Ectodermal cell (in vitro differentiated cells): Measurements from ENCODE around the gene TNPO1.

Source experiments
- H3K27ac ChIP-seq: 2 replicates; pipeline ENCODE4 v1.7.0; 2013; ENCODE audit warnings: mild to moderate bottlenecking, low read depth, low read length; ENCODE audit not compliant: insufficient read depth, poor library complexity, severe bottlenecking
- H3K27me3 ChIP-seq: 2 replicates; pipeline ENCODE4 v1.7.0; 2013; ENCODE audit warnings: mild to moderate bottlenecking, low read length; ENCODE audit not compliant: insufficient read depth, control insufficient read depth, poor library complexity, severe bottlenecking
- H3K36me3 ChIP-seq: one replicate; pipeline ENCODE4 v1.7.0; 2013; ENCODE audit warnings: low read length; ENCODE audit not compliant: control insufficient read depth, insufficient read depth
- H3K4me1 ChIP-seq: one replicate; pipeline ENCODE4 v1.7.0; 2013; ENCODE audit warnings: low read length; ENCODE audit not compliant: control insufficient read depth, insufficient read depth
- H3K4me3 ChIP-seq: 2 replicates; pipeline ENCODE4 v1.7.0; 2013; ENCODE audit warnings: low read depth, low read length, control low read depth; ENCODE audit not compliant: insufficient read depth
- H3K9me3 ChIP-seq: 2 replicates; pipeline ENCODE4 v1.7.0; 2013; ENCODE audit warnings: mild to moderate bottlenecking, low read length, moderate library complexity; ENCODE audit not compliant: control insufficient read depth
- WGBS, 2 experiments: methylation state at CpG; one replicate each; pipeline ENCODE4 v1.1.7; 2013; ENCODE audit warnings: missing lambda C conversion rate in 2 of 2; 5-methylcytosine and 5-hydroxymethylcytosine counted together

Gene TNPO1

GRCh38 chr5:72883850-72884249 is 67.4 kb downstream of the TNPO1 start:
- Histone ChIP-seq H3K9me3 (no peaks in the 10 kb centered on the region), H3K27ac (no peak overlapping the region), H3K4me3 (no peak overlapping the region), H3K36me3 (peaks cover 59% of the 10 kb centered on the region), H3K27me3 (no peaks in the 10 kb centered on the region), H3K4me1 (no peaks in the 10 kb centered on the region)
- 91 to 94% methylated on average over 3 of the region's 3 CpGs for whole genome bisulfite sequencing, 2 experiments

DNA sequence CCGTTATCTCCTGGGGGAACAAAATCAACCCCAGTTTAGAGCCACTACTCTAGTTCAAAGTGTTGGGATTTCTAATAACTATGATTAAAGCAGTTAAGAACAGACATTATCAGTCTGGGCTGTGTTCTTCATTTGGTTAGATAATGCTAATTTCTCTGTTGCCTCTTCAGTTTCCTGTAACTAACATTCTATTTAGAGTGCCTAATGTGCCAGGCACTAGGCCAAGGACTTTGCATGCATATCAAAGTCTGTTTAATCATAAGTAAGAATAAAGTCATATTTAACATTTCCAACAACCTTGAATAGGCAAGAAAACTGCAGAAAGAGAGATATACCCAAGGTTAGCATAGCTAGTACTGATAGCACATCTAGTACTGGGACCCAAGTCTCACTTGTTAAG is 68.4 kb downstream of the TNPO1 start:
- Histone ChIP-seq H3K27ac (no peak overlapping the region), H3K4me1 (no peaks in the 10 kb centered on the region), H3K36me3 (peaks cover 60% of the 10 kb centered on the region), H3K4me3 (no peak overlapping the region), H3K27me3 (no peaks in the 10 kb centered on the region), H3K9me3 (no peaks in the 10 kb centered on the region)
- WGBS, 2 experiments, result 91 to 100% methylated on average over 1 of the region's 1 CpG

DNA sequence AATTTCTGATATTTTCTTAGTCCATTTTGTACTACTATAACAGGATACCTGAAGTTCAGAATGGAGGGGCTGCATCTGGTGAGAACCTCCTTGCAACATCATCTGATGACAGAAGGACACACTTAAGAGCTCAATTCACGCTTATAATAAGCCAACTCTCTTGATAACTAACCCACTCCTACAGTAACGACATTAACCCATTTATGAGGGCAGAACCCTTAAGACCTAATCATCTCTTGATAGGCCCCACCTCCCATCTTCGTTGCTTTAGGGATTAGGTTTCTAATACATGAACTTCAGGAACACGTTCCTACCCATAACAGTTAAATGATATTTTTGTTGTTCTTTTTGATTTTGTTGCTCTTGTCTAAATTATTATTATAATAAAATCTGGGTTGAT is 69.4 kb downstream of the TNPO1 start:
- no peaks in the 10 kb centered on the region for H3K27me3 ChIP-seq
- H3K4me3 ChIP-seq, result no peak overlapping the region
- H3K27ac ChIP-seq, result no peak overlapping the region
- WGBS, 2 experiments, result 90 to 97% methylated on average over 3 of the region's 4 CpGs
- peaks cover 61% of the 10 kb centered on the region for H3K36me3 ChIP-seq
- H3K9me3 ChIP-seq, result no peaks in the 10 kb centered on the region
- H3K4me1 ChIP-seq, result no peaks in the 10 kb centered on the region

GRCh38 chr5:72888595-72888994 is 72.1 kb downstream of the TNPO1 start:
- no peaks in the 10 kb centered on the region for H3K9me3 ChIP-seq
- H3K36me3 ChIP-seq, result peaks cover 72% of the 10 kb centered on the region
- no peak overlapping the region for H3K27ac ChIP-seq
- no peaks in the 10 kb centered on the region for H3K4me1 ChIP-seq
- H3K27me3 ChIP-seq, result no peaks in the 10 kb centered on the region
- H3K4me3 ChIP-seq, result no peak overlapping the region
- 96 to 100% methylated on average over 2 of the region's 2 CpGs for WGBS, 2 experiments

DNA sequence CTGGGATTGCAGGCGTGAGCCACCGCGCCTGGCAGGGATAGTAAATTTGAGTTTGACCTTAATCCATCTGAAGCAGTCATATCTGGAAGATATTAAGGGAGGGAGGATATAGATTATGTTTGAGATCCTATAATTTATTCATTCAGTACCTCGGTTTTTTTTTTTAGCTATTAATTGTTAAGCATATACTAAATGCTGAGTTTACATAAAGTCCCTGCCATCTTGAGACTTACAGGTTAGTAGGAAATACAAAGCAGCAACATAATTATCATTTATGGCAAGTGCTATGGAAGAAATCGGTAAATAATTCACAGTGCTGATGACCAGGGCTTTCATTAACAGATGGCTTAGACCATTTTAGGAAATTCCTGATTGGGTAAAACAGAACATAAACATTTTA is 72.9 kb downstream of the TNPO1 start:
- 76 to 92% methylated on average over 4 of the region's 5 CpGs for WGBS, 2 experiments
- Histone ChIP-seq H3K36me3 (peaks cover 74% of the 10 kb centered on the region), H3K27ac (no peak overlapping the region)

GRCh38 chr5:72892846-72893245 is 76.4 kb downstream of the TNPO1 start:
- Histone ChIP-seq H3K4me3 (no peak overlapping the region), H3K36me3 (peaks cover 60% of the 10 kb centered on the region), H3K27ac (no peak overlapping the region), H3K4me1 (no peaks in the 10 kb centered on the region), H3K27me3 (no peaks in the 10 kb centered on the region), H3K9me3 (no peaks in the 10 kb centered on the region)
- 94 to 95% methylated on average over 4 of the region's 4 CpGs for WGBS, 2 experiments

More for the DNA sequence above, 72.9 kb downstream of the TNPO1 start:
- Histone ChIP-seq H3K9me3 (no peaks in the 10 kb centered on the region), H3K4me1 (no peaks in the 10 kb centered on the region), H3K4me3 (no peak overlapping the region), H3K27me3 (no peaks in the 10 kb centered on the region)

DNA sequence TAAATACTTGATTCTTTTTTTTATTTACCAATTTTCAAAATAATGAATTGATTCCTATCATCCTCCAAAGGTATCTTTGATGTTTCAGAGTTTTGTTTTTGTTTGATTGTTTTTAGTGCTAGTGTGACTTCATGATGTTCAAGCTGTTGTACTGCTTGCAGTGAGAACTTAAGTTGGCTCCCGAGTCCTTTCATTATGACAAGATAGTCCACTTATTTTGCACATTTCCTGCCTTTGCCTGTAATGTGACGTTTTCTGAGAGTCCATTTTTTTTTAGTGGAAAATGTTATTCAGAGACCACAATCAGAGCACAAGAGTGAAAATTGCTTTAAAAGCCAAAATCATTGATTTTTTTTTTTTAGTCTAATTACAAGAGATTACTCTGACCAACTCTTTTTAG is 79.3 kb downstream of the TNPO1 start:
- no peak overlapping the region for H3K27ac ChIP-seq
- H3K4me1 ChIP-seq, result no peaks in the 10 kb centered on the region
- WGBS, 2 experiments, result 93% methylated on average over 2 of the region's 2 CpGs; no CpG with 5 or more reads in 1 of the 2 experiments
- H3K9me3 ChIP-seq, result no peaks in the 10 kb centered on the region
- H3K27me3 ChIP-seq, result no peaks in the 10 kb centered on the region
- H3K36me3 ChIP-seq, result peaks cover 43% of the 10 kb centered on the region
- no peak overlapping the region for H3K4me3 ChIP-seq

DNA sequence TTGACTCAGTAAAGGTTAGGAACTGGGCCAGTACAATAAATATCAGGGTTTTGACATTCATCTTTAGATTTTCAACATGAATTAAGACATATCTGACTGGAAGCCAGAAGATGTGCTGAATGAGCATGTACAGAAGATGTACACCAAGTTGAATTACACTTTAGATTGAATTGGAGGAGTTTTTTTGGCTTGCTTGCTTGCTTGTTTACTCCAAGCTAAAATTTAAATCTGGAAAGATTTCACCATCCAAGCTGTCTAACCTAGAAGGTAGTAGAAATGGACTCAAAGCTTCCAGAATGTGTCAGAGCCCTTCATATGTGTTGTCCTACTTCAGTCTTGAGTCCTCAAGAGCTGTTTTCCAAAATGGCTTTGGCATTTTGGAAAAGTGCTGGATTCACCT is 90.3 kb downstream of the TNPO1 start:
- H3K27me3 ChIP-seq, result no peaks in the 10 kb centered on the region
- no peaks in the 10 kb centered on the region for H3K9me3 ChIP-seq
- no peaks in the 10 kb centered on the region for H3K4me1 ChIP-seq
- no peak overlapping the region for H3K27ac ChIP-seq
- H3K4me3 ChIP-seq, result no peak overlapping the region
- peaks cover 34% of the 10 kb centered on the region for H3K36me3 ChIP-seq

DNA sequence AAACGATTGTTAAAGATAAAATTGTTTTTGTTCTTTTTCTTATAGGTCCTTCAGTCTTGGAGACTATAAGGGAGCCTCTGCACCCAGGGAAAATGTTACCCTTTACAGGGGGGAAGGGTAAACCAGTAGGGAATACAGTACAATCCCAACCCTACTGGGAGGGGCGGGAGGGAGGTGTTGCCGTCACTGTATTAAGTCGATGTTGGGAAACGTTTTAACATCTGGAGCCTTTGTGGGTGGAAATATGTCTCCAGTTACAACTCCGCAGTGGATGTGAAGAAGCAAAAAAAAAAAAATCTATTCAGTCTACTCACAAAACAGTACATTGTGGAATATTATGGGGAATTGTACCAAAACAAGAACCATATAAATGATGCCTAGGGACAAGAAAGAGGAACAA is 92.2 kb downstream of the TNPO1 start:
- Histone ChIP-seq H3K4me3 (no peak overlapping the region), H3K36me3 (peaks cover 30% of the 10 kb centered on the region), H3K9me3 (no peaks in the 10 kb centered on the region), H3K27me3 (no peaks in the 10 kb centered on the region), H3K27ac (no peak overlapping the region), H3K4me1 (no peaks in the 10 kb centered on the region)
- 93% methylated on average over 5 of the region's 6 CpGs for WGBS, 2 experiments

DNA sequence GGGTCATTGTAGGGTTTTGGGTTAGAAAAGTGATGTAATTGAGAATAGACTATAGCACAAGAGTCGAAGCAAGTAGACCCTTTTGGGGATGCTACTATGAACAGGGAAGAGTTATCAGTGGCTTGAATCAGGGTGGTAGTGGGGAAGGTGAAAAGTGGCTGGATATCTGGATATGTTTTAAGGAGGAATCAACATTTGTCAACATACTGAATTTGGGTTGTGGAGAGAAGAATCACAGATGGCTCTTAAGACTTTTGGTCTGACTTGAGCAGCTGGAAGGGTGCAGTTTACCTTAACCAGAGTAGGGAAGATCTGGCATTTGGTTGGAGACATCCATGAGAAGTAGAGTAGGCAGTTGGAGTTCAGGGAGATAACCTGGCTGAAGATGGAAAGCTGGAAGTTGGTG is 100.9 kb downstream of the TNPO1 start:
- no peaks in the 10 kb centered on the region for H3K36me3 ChIP-seq
- no peak overlapping the region for H3K4me3 ChIP-seq
- H3K9me3 ChIP-seq, result no peaks in the 10 kb centered on the region
- H3K27me3 ChIP-seq, result no peaks in the 10 kb centered on the region
- H3K27ac ChIP-seq, result no peak overlapping the region
- 90 to 94% methylated on average over 1 of the region's 1 CpG for WGBS, 2 experiments
- H3K4me1 ChIP-seq, result no peaks in the 10 kb centered on the region
